Measurements from ENCODE around the gene IQGAP2. TPM values are rescaled to one million over a fixed set of nuclear protein-coding genes. Genes with fewer than 3 reads are reported as not detected.

Gene IQGAP2
- polyA plus RNA-seq, 1 donor (not counting 4 experiments of a cell fraction or from before 2014, with no cell fraction given): 0.14 TPM

- dilution Hi-C loops (cut with MboI; ENCODE audit: extremely low pct_ligation_motif_present, low sequenced_read_pairs): no loop called here
- no peaks in the 10 kb centered on the region for H3K9me1 ChIP-seq (ENCODE audit: control insufficient read depth, extremely low read depth, insufficient read depth, low read length)
- FAIRE-seq (no peak), DNase-seq (ENCODE audit: low read depth, low spot score) (no peak)
- TF ChIP-seq EZH2 (IDR thresholded peaks at IDR 0.05; ENCODE audit: low read length) (no peak), CTCF (optimal IDR thresholded peaks at IDR 0.05 in 1 of 3, IDR thresholded peaks at IDR 0.05 in 1 of 3, conservative IDR thresholded peaks at IDR 0.05 in 1 of 3; ENCODE audit: extremely low read depth in 1 of 3, insufficient read depth in 2 of 3, low read length in 3 of 3) (no peak)
- no peaks in the 10 kb centered on the region for H3K9me3 ChIP-seq (ENCODE audit: control insufficient read depth, low read depth, low read length)
- no peak overlapping the region for H2AFZ ChIP-seq (ENCODE audit: control insufficient read depth, low read length)
- no peak overlapping the region for H3K9ac ChIP-seq (ENCODE audit: control insufficient read depth, extremely low read depth, insufficient read depth, low read length)
- H3K4me1 ChIP-seq (ENCODE audit: control insufficient read depth, extremely low read depth, insufficient read depth, low read length): peaks cover 8% of the 10 kb centered on the region
- H3K36me3 ChIP-seq (ENCODE audit: control insufficient read depth in 2 of 2, extremely low read depth in 1 of 2, insufficient read depth in 2 of 2, low read length in 2 of 2): no peaks in the 10 kb centered on the region
- no peak overlapping the region for H3K4me2 ChIP-seq (ENCODE audit: control insufficient read depth, extremely low read depth, insufficient read depth, low read depth, low read length)
- H3K4me3 ChIP-seq (ENCODE audit: control insufficient read depth in 2 of 3, extremely low read depth in 1 of 3, insufficient read depth in 2 of 3, low read depth in 1 of 3, low read length in 3 of 3): no peak overlapping the region
- no peaks in the 10 kb centered on the region for H3K79me2 ChIP-seq (ENCODE audit: control insufficient read depth, insufficient read depth, low read length)
- no peak overlapping the region for H3K27ac ChIP-seq (ENCODE audit: control insufficient read depth, insufficient read depth, low read length)
- H4K20me1 ChIP-seq (ENCODE audit: control insufficient read depth, extremely low read depth, insufficient read depth, low read length): no peaks in the 10 kb centered on the region
- no peaks in the 10 kb centered on the region for H3K27me3 ChIP-seq (ENCODE audit: control insufficient read depth, extremely low read depth, insufficient read depth, low read length)
Measured at GRCh38 chr5:76703707-76704106, 300.6 kb downstream of the IQGAP2 start.

- Histone ChIP-seq H3K9me3 (ENCODE audit: control insufficient read depth, low read depth, low read length) (no peaks in the 10 kb centered on the region), H3K9me1 (ENCODE audit: control insufficient read depth, extremely low read depth, insufficient read depth, low read length) (no peaks in the 10 kb centered on the region), H2AFZ (ENCODE audit: control insufficient read depth, low read length) (no peak overlapping the region), H3K9ac (ENCODE audit: control insufficient read depth, extremely low read depth, insufficient read depth, low read length) (no peak overlapping the region), H3K79me2 (ENCODE audit: control insufficient read depth, insufficient read depth, low read length) (no peaks in the 10 kb centered on the region), H3K4me2 (ENCODE audit: control insufficient read depth, extremely low read depth, insufficient read depth, low read depth, low read length) (no peak overlapping the region), H4K20me1 (ENCODE audit: control insufficient read depth, extremely low read depth, insufficient read depth, low read length) (no peaks in the 10 kb centered on the region), H3K4me1 (ENCODE audit: control insufficient read depth, extremely low read depth, insufficient read depth, low read length) (peaks cover 9% of the 10 kb centered on the region), H3K4me3 (ENCODE audit: control insufficient read depth in 2 of 3, extremely low read depth in 1 of 3, insufficient read depth in 2 of 3, low read depth in 1 of 3, low read length in 3 of 3) (no peak overlapping the region), H3K36me3 (ENCODE audit: control insufficient read depth in 2 of 2, extremely low read depth in 1 of 2, insufficient read depth in 2 of 2, low read length in 2 of 2) (no peaks in the 10 kb centered on the region), H3K27ac (ENCODE audit: control insufficient read depth, insufficient read depth, low read length) (no peak overlapping the region), H3K27me3 (ENCODE audit: control insufficient read depth, extremely low read depth, insufficient read depth, low read length) (no peaks in the 10 kb centered on the region)
- DNase-seq (ENCODE audit: low read depth, low spot score): no peak
- dilution Hi-C loops (cut with MboI; ENCODE audit: extremely low pct_ligation_motif_present, low sequenced_read_pairs): no loop called here
- FAIRE-seq: no peak
- TF ChIP-seq CTCF (optimal IDR thresholded peaks at IDR 0.05 in 1 of 3, IDR thresholded peaks at IDR 0.05 in 1 of 3, conservative IDR thresholded peaks at IDR 0.05 in 1 of 3; ENCODE audit: extremely low read depth in 1 of 3, insufficient read depth in 2 of 3, low read length in 3 of 3): no peak
Measured at GRCh38 chr5:76704131-76704663, 301.1 kb downstream of the IQGAP2 start.

All from keratinocyte (primary cell).